HepG2 (cell line): ENCODE results near the gene TNP2. TPM values are rescaled to one million over a fixed set of nuclear protein-coding genes. Genes with fewer than 3 reads are reported as not detected.
A peak's percentile ranks its signal among the peaks of the same experiment; 100 is the strongest.

Experiments used
- HDAC2 ChIP-seq: sonication (generic); formaldehyde crosslinking; IDR thresholded peaks from 2 replicates; pipeline ENCODE4 v1.4.0; 2020; ENCODE audit warnings: missing genetic modification reagents
- KDM5A ChIP-seq: fragments of 200-600 bp; sonication (generic); IDR thresholded peaks from 2 replicates; pipeline ENCODE4 v1.7.0; 2018; ENCODE audit warnings: antibody characterized with exemption, mild to moderate bottlenecking, low read length, borderline replicate concordance
- MAF1 ChIP-seq: sonication (generic); formaldehyde crosslinking; IDR thresholded peaks from 2 replicates; pipeline ENCODE4 v1.5.0; 2020; ENCODE audit warnings: missing genetic modification reagents, borderline replicate concordance
- MAFK ChIP-seq, 2 experiments: IDR thresholded peaks in 1 of 2; conservative IDR thresholded peaks in 1 of 2; 2 replicates each; pipeline ENCODE4 v1.6.1; 2011; ENCODE audit warnings: improper control_type of control experiment in 2 of 2, low read length in 2 of 2
- PHF8 ChIP-seq: sonication (generic); formaldehyde crosslinking; IDR thresholded peaks from 2 replicates; pipeline ENCODE4 v1.5.0; 2020; ENCODE audit warnings: missing genetic modification reagents
- TMF1 ChIP-seq: sonication (generic); formaldehyde crosslinking; IDR thresholded peaks from 2 replicates; pipeline ENCODE4 v1.8.1; 2022; ENCODE audit warnings: low read depth, missing genetic modification reagents
- ZFP62 ChIP-seq: sonication (generic); formaldehyde crosslinking; IDR thresholded peaks from 2 replicates; pipeline ENCODE4 v1.4.0; 2020; ENCODE audit warnings: missing genetic modification reagents
- ZNF441 ChIP-seq: sonication (generic); formaldehyde crosslinking; IDR thresholded peaks from 2 replicates; pipeline ENCODE4 v1.7.0; 2021; ENCODE audit warnings: missing genetic modification reagents, borderline replicate concordance
- ZNF660 ChIP-seq: sonication (generic); formaldehyde crosslinking; IDR thresholded peaks from 2 replicates; pipeline ENCODE4 v1.5.1; 2020; ENCODE audit warnings: mild to moderate bottlenecking, low read depth, missing genetic modification reagents, borderline replicate concordance
- ZSCAN9 ChIP-seq: IDR thresholded peaks from 2 replicates; pipeline ENCODE4 v1.6.1; 2016; ENCODE audit warnings: borderline replicate concordance
- polyA plus RNA-seq, 8 experiments: library from polyadenylated mRNA; depleted of rRNA in 3 of 8; stranded (reverse) in 7 of 8; unstranded in 1 of 8; fragments of >200 nt; fragmentation: Illumina TruSeq in 4 of 8; extraction: Trizol in 4 of 8; gene quantifications; 2 replicates each; pipeline versions ENCODE4 v1.2.1 to v1.2.3, GENCODE V29; 2011 to 2016; ENCODE audit warnings: low read depth in 4 of 8, missing spikeins in 1 of 8, mixed read lengths in 1 of 8; ENCODE audit not compliant: insufficient read depth in 1 of 8
- total RNA-seq, 5 experiments: library from RNA; depleted of rRNA; stranded (reverse); fragments of >200 nt; fragmentation: Illumina TruSeq; extraction: Trizol; gene quantifications; 2 replicates each; pipeline ENCODE4 v1.2.3, GENCODE V29; 2016; ENCODE audit warnings: low read depth in 1 of 5
- TF ChIP-seq, protein P1 (sequence below): sonication (generic); formaldehyde crosslinking; IDR thresholded peaks from 2 replicates; pipeline ENCODE4 v1.5.1; 2020; ENCODE audit warnings: mild to moderate bottlenecking, missing genetic modification reagents, moderate library complexity
- TF ChIP-seq, protein P2 (sequence below): sonication (generic); formaldehyde crosslinking; IDR thresholded peaks from 2 replicates; pipeline ENCODE4 v1.4.0; 2020; ENCODE audit warnings: missing genetic modification reagents, mild to moderate bottlenecking, borderline replicate concordance
- TF ChIP-seq, protein P3 (sequence below): sonication (generic); formaldehyde crosslinking; IDR thresholded peaks from 2 replicates; pipeline ENCODE4 v1.5.1; 2020; ENCODE audit warnings: missing genetic modification reagents, mild to moderate bottlenecking, borderline replicate concordance
- TF ChIP-seq, protein P4 (sequence below): sonication (generic); formaldehyde crosslinking; IDR thresholded peaks from 2 replicates; pipeline ENCODE4 v1.8.0; 2022; ENCODE audit warnings: mild to moderate bottlenecking, missing genetic modification reagents; ENCODE audit not compliant: insufficient replicate concordance

The TNP2 gene
- total and polyA plus RNA-seq, 2 of the 13 experiments (the other 11 are each of a cell fraction or from before 2014, with no cell fraction given), result not detected

DNA sequence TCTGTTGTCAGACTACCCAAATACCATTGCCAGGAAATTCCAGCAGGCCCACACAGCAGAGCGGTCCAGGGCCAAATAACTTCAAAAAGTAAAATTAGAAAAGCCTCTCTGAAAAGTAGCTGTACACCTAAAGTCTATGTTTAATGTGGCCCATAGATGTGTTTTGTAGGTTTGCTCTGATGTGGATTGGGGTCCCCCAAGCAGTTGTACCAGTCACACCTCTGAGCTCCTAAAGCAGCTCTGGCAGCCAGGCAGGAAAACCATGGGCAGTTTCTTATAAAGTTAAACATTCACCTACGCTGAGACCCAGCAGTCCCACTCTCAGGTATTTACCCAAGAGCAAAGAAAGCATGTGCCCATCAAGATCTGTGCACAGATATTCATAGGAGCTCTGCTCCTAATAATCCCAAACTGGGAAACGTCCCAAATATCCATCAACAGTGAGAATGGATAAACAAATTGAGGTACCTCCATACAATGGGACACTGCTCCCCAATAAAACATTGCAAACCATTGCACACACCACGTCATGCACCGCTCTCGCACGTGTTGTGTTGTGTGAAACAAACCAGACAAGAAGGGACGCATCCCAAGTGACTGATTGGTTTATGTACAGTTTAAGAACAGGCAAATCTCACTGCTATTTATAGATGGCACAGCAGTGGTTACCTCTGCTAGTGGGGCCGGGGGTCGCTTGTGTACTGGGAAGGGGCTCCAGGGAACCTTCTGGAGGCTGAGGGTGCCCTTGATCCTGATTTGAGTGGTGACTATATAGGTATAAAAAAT lies 27.8 kb upstream of the TNP2 start (continued):
- no peak for TF ChIP-seq MAFK (conservative IDR thresholded peaks at IDR 0.05 in 1 of 2, IDR thresholded peaks at IDR 0.05 in 1 of 2; ENCODE audit: low read length in 2 of 2)
- TF ChIP-seq, protein P1, sequence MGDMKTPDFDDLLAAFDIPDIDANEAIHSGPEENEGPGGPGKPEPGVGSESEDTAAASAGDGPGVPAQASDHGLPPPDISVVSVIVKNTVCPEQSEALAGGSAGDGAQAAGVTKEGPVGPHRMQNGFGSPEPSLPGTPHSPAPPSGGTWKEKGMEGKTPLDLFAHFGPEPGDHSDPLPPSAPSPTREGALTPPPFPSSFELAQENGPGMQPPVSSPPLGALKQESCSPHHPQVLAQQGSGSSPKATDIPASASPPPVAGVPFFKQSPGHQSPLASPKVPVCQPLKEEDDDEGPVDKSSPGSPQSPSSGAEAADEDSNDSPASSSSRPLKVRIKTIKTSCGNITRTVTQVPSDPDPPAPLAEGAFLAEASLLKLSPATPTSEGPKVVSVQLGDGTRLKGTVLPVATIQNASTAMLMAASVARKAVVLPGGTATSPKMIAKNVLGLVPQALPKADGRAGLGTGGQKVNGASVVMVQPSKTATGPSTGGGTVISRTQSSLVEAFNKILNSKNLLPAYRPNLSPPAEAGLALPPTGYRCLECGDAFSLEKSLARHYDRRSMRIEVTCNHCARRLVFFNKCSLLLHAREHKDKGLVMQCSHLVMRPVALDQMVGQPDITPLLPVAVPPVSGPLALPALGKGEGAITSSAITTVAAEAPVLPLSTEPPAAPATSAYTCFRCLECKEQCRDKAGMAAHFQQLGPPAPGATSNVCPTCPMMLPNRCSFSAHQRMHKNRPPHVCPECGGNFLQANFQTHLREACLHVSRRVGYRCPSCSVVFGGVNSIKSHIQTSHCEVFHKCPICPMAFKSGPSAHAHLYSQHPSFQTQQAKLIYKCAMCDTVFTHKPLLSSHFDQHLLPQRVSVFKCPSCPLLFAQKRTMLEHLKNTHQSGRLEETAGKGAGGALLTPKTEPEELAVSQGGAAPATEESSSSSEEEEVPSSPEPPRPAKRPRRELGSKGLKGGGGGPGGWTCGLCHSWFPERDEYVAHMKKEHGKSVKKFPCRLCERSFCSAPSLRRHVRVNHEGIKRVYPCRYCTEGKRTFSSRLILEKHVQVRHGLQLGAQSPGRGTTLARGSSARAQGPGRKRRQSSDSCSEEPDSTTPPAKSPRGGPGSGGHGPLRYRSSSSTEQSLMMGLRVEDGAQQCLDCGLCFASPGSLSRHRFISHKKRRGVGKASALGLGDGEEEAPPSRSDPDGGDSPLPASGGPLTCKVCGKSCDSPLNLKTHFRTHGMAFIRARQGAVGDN (CRISPR knock-in tag), result no peak
- TF ChIP-seq ZNF660, result no peak
- TF ChIP-seq KDM5A, result no peak
- peak; percentile 40; the same call in 1 of the 2 replicates for TF ChIP-seq ZNF441 (CRISPR knock-in tag)
- TF ChIP-seq TMF1 (CRISPR knock-in tag), result no peak
- TF ChIP-seq PHF8 (CRISPR knock-in tag), result peak; percentile 43; the same call in 1 of the 2 replicates
- 0 out of 2 replicates have a peak, but pooled peaks have one; percentile 7 for TF ChIP-seq MAF1 (CRISPR knock-in tag)
- TF ChIP-seq, protein P2, sequence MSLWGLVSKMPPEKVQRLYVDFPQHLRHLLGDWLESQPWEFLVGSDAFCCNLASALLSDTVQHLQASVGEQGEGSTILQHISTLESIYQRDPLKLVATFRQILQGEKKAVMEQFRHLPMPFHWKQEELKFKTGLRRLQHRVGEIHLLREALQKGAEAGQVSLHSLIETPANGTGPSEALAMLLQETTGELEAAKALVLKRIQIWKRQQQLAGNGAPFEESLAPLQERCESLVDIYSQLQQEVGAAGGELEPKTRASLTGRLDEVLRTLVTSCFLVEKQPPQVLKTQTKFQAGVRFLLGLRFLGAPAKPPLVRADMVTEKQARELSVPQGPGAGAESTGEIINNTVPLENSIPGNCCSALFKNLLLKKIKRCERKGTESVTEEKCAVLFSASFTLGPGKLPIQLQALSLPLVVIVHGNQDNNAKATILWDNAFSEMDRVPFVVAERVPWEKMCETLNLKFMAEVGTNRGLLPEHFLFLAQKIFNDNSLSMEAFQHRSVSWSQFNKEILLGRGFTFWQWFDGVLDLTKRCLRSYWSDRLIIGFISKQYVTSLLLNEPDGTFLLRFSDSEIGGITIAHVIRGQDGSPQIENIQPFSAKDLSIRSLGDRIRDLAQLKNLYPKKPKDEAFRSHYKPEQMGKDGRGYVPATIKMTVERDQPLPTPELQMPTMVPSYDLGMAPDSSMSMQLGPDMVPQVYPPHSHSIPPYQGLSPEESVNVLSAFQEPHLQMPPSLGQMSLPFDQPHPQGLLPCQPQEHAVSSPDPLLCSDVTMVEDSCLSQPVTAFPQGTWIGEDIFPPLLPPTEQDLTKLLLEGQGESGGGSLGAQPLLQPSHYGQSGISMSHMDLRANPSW (CRISPR knock-in tag), result peak; percentile 82; the same call in 1 of the 2 replicates
- TF ChIP-seq, protein P3, sequence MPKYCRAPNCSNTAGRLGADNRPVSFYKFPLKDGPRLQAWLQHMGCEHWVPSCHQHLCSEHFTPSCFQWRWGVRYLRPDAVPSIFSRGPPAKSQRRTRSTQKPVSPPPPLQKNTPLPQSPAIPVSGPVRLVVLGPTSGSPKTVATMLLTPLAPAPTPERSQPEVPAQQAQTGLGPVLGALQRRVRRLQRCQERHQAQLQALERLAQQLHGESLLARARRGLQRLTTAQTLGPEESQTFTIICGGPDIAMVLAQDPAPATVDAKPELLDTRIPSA (CRISPR knock-in tag), result no peak
- TF ChIP-seq ZSCAN9, result peak; percentile 76
- TF ChIP-seq, protein P4, sequence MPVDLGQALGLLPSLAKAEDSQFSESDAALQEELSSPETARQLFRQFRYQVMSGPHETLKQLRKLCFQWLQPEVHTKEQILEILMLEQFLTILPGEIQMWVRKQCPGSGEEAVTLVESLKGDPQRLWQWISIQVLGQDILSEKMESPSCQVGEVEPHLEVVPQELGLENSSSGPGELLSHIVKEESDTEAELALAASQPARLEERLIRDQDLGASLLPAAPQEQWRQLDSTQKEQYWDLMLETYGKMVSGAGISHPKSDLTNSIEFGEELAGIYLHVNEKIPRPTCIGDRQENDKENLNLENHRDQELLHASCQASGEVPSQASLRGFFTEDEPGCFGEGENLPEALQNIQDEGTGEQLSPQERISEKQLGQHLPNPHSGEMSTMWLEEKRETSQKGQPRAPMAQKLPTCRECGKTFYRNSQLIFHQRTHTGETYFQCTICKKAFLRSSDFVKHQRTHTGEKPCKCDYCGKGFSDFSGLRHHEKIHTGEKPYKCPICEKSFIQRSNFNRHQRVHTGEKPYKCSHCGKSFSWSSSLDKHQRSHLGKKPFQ (CRISPR knock-in tag), result peak; percentile 96
- TF ChIP-seq HDAC2, result peak; percentile 91
- no peak for TF ChIP-seq ZFP62 (CRISPR knock-in tag)
